IMR-90 (cell line): Measurements from ENCODE around the gene CTPS1. TPM values are rescaled to one million over a fixed set of nuclear protein-coding genes. Genes with fewer than 3 reads are reported as not detected.

Experiments
- ATAC-seq: fragments of 200-7000 bp; cut with Tn5 transposase; 2 replicates; pipeline ENCODE4 v1.9.1; 2020; ENCODE audit warnings: low read depth, mild to moderate bottlenecking, moderate library complexity
- BruUV-seq: library from RNA; stranded (reverse); fragments of 400-500 nt; replicated peaks from 2 replicates; lab custom pipeline; 2021; lab: Mats Ljungman, UMichigan
- CTCF ChIA-PET: fragments of 300-600 bp; formaldehyde crosslinking; extraction: SDS; loops from one replicate; lab custom pipeline; 2021; ENCODE audit warnings: antibody characterized with exemption; lab: Yijun Ruan, JAX
- POLR2A ChIA-PET: fragments of 300-600 bp; sonication (Branson Sonifier 250); formaldehyde crosslinking; loops from one replicate; lab custom pipeline; 2022; ENCODE audit warnings: antibody characterized with exemption; ENCODE audit not compliant: unreplicated experiment; lab: Charles Lee
- DNase-seq: peaks from one replicate; pipeline ENCODE4 v3.0.0; 2013
- H2AFZ ChIP-seq: replicated peaks from 2 replicates; pipeline ENCODE3; 2013; ENCODE audit warnings: low read length, mild to moderate bottlenecking; ENCODE audit not compliant: poor library complexity
- H2AK5ac ChIP-seq: 2 replicates; pipeline ENCODE4 v1.6.1; 2013; ENCODE audit warnings: low read depth, low read length, inconsistent platforms
- H2AK9ac ChIP-seq: replicated peaks from 2 replicates; pipeline ENCODE3; 2013; ENCODE audit warnings: mild to moderate bottlenecking, low read depth, low read length, moderate library complexity; ENCODE audit not compliant: poor library complexity
- H2BK120ac ChIP-seq: 2 replicates; pipeline ENCODE4 v1.6.1; 2013; ENCODE audit warnings: low read depth, low read length, inconsistent platforms
- H2BK15ac ChIP-seq: 3 replicates; pipeline ENCODE4 v1.6.1; 2013; ENCODE audit warnings: low read depth, low read length, inconsistent platforms
- H2BK20ac ChIP-seq: 2 replicates; pipeline ENCODE4 v1.6.1; 2013; ENCODE audit warnings: low read depth, mild to moderate bottlenecking, inconsistent platforms, low read length, moderate library complexity
- H2BK5ac ChIP-seq: 2 replicates; pipeline ENCODE4 v1.6.1; 2013; ENCODE audit warnings: mild to moderate bottlenecking, low read depth, low read length, inconsistent platforms; ENCODE audit not compliant: poor library complexity, severe bottlenecking
- H3K14ac ChIP-seq: replicated peaks from 2 replicates; pipeline ENCODE4 v1.6.1; 2013; ENCODE audit warnings: low read depth, low read length, inconsistent platforms
- H3K18ac ChIP-seq: 2 replicates; pipeline ENCODE4 v1.6.1; 2013; ENCODE audit warnings: low read depth, low read length, control low read depth
- H3K23ac ChIP-seq: 2 replicates; pipeline ENCODE4 v1.6.1; 2013; ENCODE audit warnings: low read depth, low read length, inconsistent platforms
- H3K27ac ChIP-seq: 2 replicates; pipeline ENCODE4 v1.5.1; 2013; ENCODE audit warnings: mild to moderate bottlenecking, control low read depth, low read length; ENCODE audit not compliant: insufficient read depth
- H3K27me3 ChIP-seq: 2 replicates; pipeline ENCODE4 v1.6.1; 2013; ENCODE audit warnings: low read length; ENCODE audit not compliant: control insufficient read depth, insufficient read depth
- H3K36me3 ChIP-seq: 2 replicates; pipeline ENCODE4 v1.6.1; 2013; ENCODE audit warnings: low read length, mixed read lengths; ENCODE audit not compliant: control insufficient read depth, insufficient read depth
- H3K4ac ChIP-seq: 2 replicates; pipeline ENCODE4 v1.6.1; 2013; ENCODE audit warnings: low read depth, low read length, inconsistent platforms
- H3K4me1 ChIP-seq: 2 replicates; pipeline ENCODE4 v1.6.1; 2013; ENCODE audit warnings: low read length, mixed read lengths; ENCODE audit not compliant: control insufficient read depth, insufficient read depth
- H3K4me2 ChIP-seq: 2 replicates; pipeline ENCODE4 v1.6.1; 2013; ENCODE audit warnings: low read depth, mild to moderate bottlenecking, control low read depth, low read length, moderate library complexity
- H3K4me3 ChIP-seq: 2 replicates; pipeline ENCODE4 v1.5.1; 2013; ENCODE audit warnings: low read depth, mild to moderate bottlenecking, control low read depth, low read length, moderate library complexity; ENCODE audit not compliant: insufficient read depth
- H3K56ac ChIP-seq: 2 replicates; pipeline ENCODE4 v1.6.1; 2013; ENCODE audit warnings: low read length, inconsistent platforms; ENCODE audit not compliant: insufficient read depth; ENCODE audit errors: extremely low read depth
- H3K79me1 ChIP-seq, 2 experiments: 2 replicates each; pipeline ENCODE4 v1.6.1; 2013; ENCODE audit warnings: low read length in 2 of 2, inconsistent platforms in 1 of 2, low read depth in 1 of 2
- H3K9ac ChIP-seq: 2 replicates; pipeline ENCODE4 v1.6.1; 2013; ENCODE audit warnings: low read depth, low read length, control low read depth
- H3K9me1 ChIP-seq: 2 replicates; pipeline ENCODE4 v1.6.1; 2013; ENCODE audit warnings: low read length, inconsistent platforms; ENCODE audit not compliant: insufficient read depth
- H3K9me3 ChIP-seq: 2 replicates; pipeline ENCODE4 v1.6.1; 2013; ENCODE audit warnings: low read length; ENCODE audit not compliant: control insufficient read depth, insufficient read depth
- H4K20me1 ChIP-seq: 2 replicates; pipeline ENCODE4 v1.6.1; 2013; ENCODE audit warnings: low read length, inconsistent platforms; ENCODE audit not compliant: insufficient read depth
- H4K5ac ChIP-seq: 2 replicates; pipeline ENCODE4 v1.6.1; 2013; ENCODE audit warnings: mild to moderate bottlenecking, low read depth, low read length, control low read depth
- H4K8ac ChIP-seq, 2 experiments: 2 replicates each; pipeline ENCODE4 v1.6.1; 2013; ENCODE audit warnings: low read depth in 2 of 2, low read length in 2 of 2, control low read depth in 1 of 2, inconsistent platforms in 1 of 2
- H4K91ac ChIP-seq: 2 replicates; pipeline ENCODE4 v1.6.1; 2013; ENCODE audit warnings: low read depth, low read length, inconsistent platforms; ENCODE audit not compliant: insufficient read depth
- BHLHE40 ChIP-seq: fragments of 150-350 bp; IDR thresholded peaks from 2 replicates; pipeline ENCODE4 v1.6.1; 2016; ENCODE audit warnings: mild to moderate bottlenecking, low read depth, low read length
- CEBPB ChIP-seq: IDR thresholded peaks from 2 replicates; pipeline ENCODE4 v1.6.1; 2012; ENCODE audit warnings: low read depth, low read length, improper control_type of control experiment
- MAZ ChIP-seq: IDR thresholded peaks from 2 replicates; pipeline ENCODE4 v1.6.1; 2012; ENCODE audit warnings: low read depth, mild to moderate bottlenecking, low read length, improper control_type of control experiment, moderate library complexity, borderline replicate concordance
- MXI1 ChIP-seq: IDR thresholded peaks from 2 replicates; pipeline ENCODE4 v1.6.1; 2012; ENCODE audit warnings: low read depth, mild to moderate bottlenecking, low read length, moderate library complexity, borderline replicate concordance
- NFE2L2 ChIP-seq: fragments of 150-350 bp; IDR thresholded peaks from 2 replicates; pipeline ENCODE4 v1.6.1; 2016; ENCODE audit warnings: low read depth, mild to moderate bottlenecking, low read length
- POLR2A ChIP-seq: IDR thresholded peaks from 2 replicates; pipeline ENCODE4 v1.6.1; 2012; ENCODE audit warnings: mild to moderate bottlenecking, low read depth, low read length
- RAD21 ChIP-seq: IDR thresholded peaks from 2 replicates; pipeline ENCODE4 v1.6.1; 2012; ENCODE audit warnings: low read length, improper control_type of control experiment
- RCOR1 ChIP-seq: IDR thresholded peaks from 2 replicates; pipeline ENCODE4 v1.6.1; 2012; ENCODE audit warnings: mild to moderate bottlenecking, low read length, improper control_type of control experiment; ENCODE audit not compliant: insufficient replicate concordance
- SMC3 ChIP-seq: fragments of 150-350 bp; IDR thresholded peaks from 2 replicates; pipeline ENCODE4 v1.6.1; 2016; ENCODE audit warnings: low read depth, mild to moderate bottlenecking, antibody characterized with exemption, low read length, moderate library complexity
- WGBS, 2 experiments: methylation state at CpG; one replicate each; pipeline versions ENCODE4 v1.1.5 to v1.1.7; 2013; ENCODE audit warnings: missing lambda C conversion rate in 2 of 2; ENCODE audit not compliant: insufficient read length in 1 of 2; ENCODE audit errors: extremely low coverage in 2 of 2; 5-methylcytosine and 5-hydroxymethylcytosine counted together
- dilution Hi-C: fragments of 300-500 bp; cut with HindIII; formaldehyde crosslinking; loops from one replicate; pipeline ENCODE4 v1.14.3; 2018; ENCODE audit warnings: low sequenced_read_pairs; ENCODE audit not compliant: unreplicated experiment
- in situ Hi-C: fragments of 300-500 bp; cut with MboI; formaldehyde crosslinking; loops from 3 replicates; pipeline ENCODE4 v1.14.3; 2019; ENCODE audit warnings: low sequenced_read_pairs, inconsistent platforms, mixed read lengths
- intact Hi-C: fragments of 100-400 bp; cut with micrococcal nuclease; formaldehyde crosslinking; loops from 2 replicates; pipeline ENCODE4 v1.10.0; 2022
- polyA plus RNA-seq, 3 experiments: library from polyadenylated mRNA; depleted of rRNA; stranded (reverse); fragments of >200 nt; gene quantifications; 2 replicates each; pipeline ENCODE4 v1.2.3, GENCODE V29; 2012; ENCODE audit warnings: low replicate concordance in 1 of 3
- total RNA-seq: library from RNA; depleted of rRNA; stranded (reverse); fragments of >200 nt; gene quantifications from 2 replicates; pipeline ENCODE4 v1.2.3, GENCODE V29; 2012
- TF ChIP-seq, protein P1 (sequence below): fragments of 150-350 bp; IDR thresholded peaks from 2 replicates; pipeline ENCODE4 v1.6.1; 2016; ENCODE audit warnings: low read depth, mild to moderate bottlenecking, low read length, moderate library complexity, borderline replicate concordance
- TF ChIP-seq, protein P2 (sequence below): fragments of 150-350 bp; IDR thresholded peaks from 2 replicates; pipeline ENCODE4 v1.6.1; 2017; ENCODE audit warnings: mild to moderate bottlenecking, antibody characterized with exemption, low read length, low read depth

CTPS1 gene
- total and polyA plus RNA-seq, 2 of the 4 experiments (the other 2 are of a cell fraction) = 40.4 to 41.0 TPM

DNA sequence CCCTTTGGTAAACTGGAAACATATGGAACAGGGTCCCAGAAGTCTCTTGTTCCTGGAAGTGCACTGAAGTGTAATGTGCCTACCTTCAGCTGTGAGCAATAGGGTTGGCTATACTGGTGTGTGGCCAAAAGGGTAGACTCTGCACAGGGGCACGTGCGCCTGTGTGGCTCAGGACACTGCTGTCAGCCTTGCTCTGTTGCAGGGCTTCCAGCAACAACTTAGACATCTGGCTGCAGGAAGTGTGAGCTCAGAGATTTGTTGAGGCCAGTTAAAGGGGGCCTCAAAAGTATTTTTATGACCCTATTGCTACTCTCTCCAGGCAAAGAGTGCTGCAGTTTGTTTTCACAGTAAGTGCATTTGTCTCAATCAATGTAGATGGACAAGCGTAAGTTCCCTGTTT is 7.5 kb downstream of the CTPS1 start:
- ChIA-PET CTCF (interaction anchor here (1.0 kb wide), 1 partner anchor 16 kb away, joined by 4 read pairs; no protein-coding TSS in a partner anchor), POLR2A (no interaction called here)
- no peak overlapping the region for H4K8ac ChIP-seq
- no peak overlapping the region for H2AFZ ChIP-seq
- no peak overlapping the region for H3K4me3 ChIP-seq
- no peak overlapping the region for H2AK9ac ChIP-seq
- intact Hi-C loops (no loop called here), in situ Hi-C loops (no loop called here), dilution Hi-C loops (no loop called here)
- H3K56ac ChIP-seq = no peak overlapping the region
- no peak overlapping the region for H3K23ac ChIP-seq
- H3K27me3 ChIP-seq = no peaks in the 10 kb centered on the region
- no peak overlapping the region; the same call in 1 of the 2 replicates for H3K14ac ChIP-seq
- no peak overlapping the region for H2AK5ac ChIP-seq
- H3K4ac ChIP-seq = no peak overlapping the region
- H3K79me1 ChIP-seq = peaks cover 35 to 67% of the 10 kb centered on the region in 2 experiments
- peaks cover 23% of the 10 kb centered on the region for H4K20me1 ChIP-seq
- TF ChIP-seq POLR2A (no peak), NFE2L2 (no peak), CEBPB (no peak), SMC3 (no peak), MXI1 (no peak), RCOR1 (no peak), MAZ (no peak), BHLHE40 (no peak), RAD21 (no peak)
- TF ChIP-seq, protein P1, sequence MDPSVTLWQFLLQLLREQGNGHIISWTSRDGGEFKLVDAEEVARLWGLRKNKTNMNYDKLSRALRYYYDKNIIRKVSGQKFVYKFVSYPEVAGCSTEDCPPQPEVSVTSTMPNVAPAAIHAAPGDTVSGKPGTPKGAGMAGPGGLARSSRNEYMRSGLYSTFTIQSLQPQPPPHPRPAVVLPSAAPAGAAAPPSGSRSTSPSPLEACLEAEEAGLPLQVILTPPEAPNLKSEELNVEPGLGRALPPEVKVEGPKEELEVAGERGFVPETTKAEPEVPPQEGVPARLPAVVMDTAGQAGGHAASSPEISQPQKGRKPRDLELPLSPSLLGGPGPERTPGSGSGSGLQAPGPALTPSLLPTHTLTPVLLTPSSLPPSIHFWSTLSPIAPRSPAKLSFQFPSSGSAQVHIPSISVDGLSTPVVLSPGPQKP = no peak
- TF ChIP-seq, protein P2, sequence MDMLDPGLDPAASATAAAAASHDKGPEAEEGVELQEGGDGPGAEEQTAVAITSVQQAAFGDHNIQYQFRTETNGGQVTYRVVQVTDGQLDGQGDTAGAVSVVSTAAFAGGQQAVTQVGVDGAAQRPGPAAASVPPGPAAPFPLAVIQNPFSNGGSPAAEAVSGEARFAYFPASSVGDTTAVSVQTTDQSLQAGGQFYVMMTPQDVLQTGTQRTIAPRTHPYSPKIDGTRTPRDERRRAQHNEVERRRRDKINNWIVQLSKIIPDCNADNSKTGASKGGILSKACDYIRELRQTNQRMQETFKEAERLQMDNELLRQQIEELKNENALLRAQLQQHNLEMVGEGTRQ = no peak
- H3K9me1 ChIP-seq = peaks cover 11% of the 10 kb centered on the region
- H3K27ac ChIP-seq = no peak overlapping the region
- H3K4me1 ChIP-seq = peaks cover 17% of the 10 kb centered on the region
- peak overlapping the region; percentile 5 for H2BK5ac ChIP-seq
- no CpG with 5 or more reads among the region's 3 CpGs for WGBS, 2 experiments
- no peak overlapping the region for H3K9ac ChIP-seq
- no peak overlapping the region for H2BK120ac ChIP-seq
- H4K5ac ChIP-seq = no peak overlapping the region
- no peak overlapping the region for H2BK15ac ChIP-seq
- ATAC-seq (no peak), DNase-seq (no peak)
- H3K9me3 ChIP-seq = no peaks in the 10 kb centered on the region
- H3K18ac ChIP-seq = no peak overlapping the region
- no TSS peak for BruUV-seq
- H4K91ac ChIP-seq = no peak overlapping the region
- H2BK20ac ChIP-seq = no peak overlapping the region
- no peak overlapping the region for H3K4me2 ChIP-seq
- H3K36me3 ChIP-seq = peaks cover 36% of the 10 kb centered on the region
